CD4-positive, alpha-beta T cell (primary cell): ENCODE results near the gene C8B. TPM values are rescaled to one million over a fixed set of nuclear protein-coding genes. Genes with fewer than 3 reads are reported as not detected.

Experiments used
- ATAC-seq: fragments of 200-7000 bp; cut with Tn5 transposase; one replicate; pipeline ENCODE4 v1.10.0; 2022; ENCODE audit warnings: mild to moderate bottlenecking; ENCODE audit not compliant: poor library complexity
- CTCF ChIA-PET: fragments of 350-600 bp; sonication (Branson Sonifier 250); formaldehyde crosslinking; loops from one replicate; lab custom pipeline; 2021; ENCODE audit warnings: antibody characterized with exemption, inconsistent platforms; lab: Charles Lee
- POLR2A ChIA-PET: fragments of 350-600 bp; sonication (Branson Sonifier 250); formaldehyde crosslinking; loops from one replicate; lab custom pipeline; 2021; ENCODE audit warnings: antibody characterized with exemption, inconsistent platforms; lab: Charles Lee
- DNase-seq, 14 experiments: peaks; one replicate each; pipeline ENCODE4 v3.0.0-alpha.2; 2013 to 2020; ENCODE audit warnings: mixed read lengths in 2 of 14
- H3K27ac ChIP-seq, 2 donors: one replicate each; pipeline versions ENCODE4 v1.5.1 to v1.7.0; 2013; ENCODE audit warnings: low read length in 2 of 2, low read depth in 1 of 2, mild to moderate bottlenecking in 1 of 2
- H3K27me3 ChIP-seq, 2 experiments: 1 replicate in 1 of 2; 2 replicates in 1 of 2; pipeline versions ENCODE4 v1.6.1 to v1.7.0; 2013; ENCODE audit warnings: low read length in 2 of 2, control low read depth in 1 of 2, mild to moderate bottlenecking in 1 of 2, moderate library complexity in 1 of 2; ENCODE audit not compliant: insufficient read depth in 2 of 2, control insufficient read depth in 1 of 2
- H3K36me3 ChIP-seq: one replicate; pipeline ENCODE4 v1.6.1; 2013; ENCODE audit warnings: low read length, control low read depth; ENCODE audit not compliant: insufficient read depth
- H3K4me1 ChIP-seq: one replicate; pipeline ENCODE4 v1.6.1; 2013; ENCODE audit warnings: low read length, control low read depth; ENCODE audit not compliant: insufficient read depth
- H3K4me3 ChIP-seq: one replicate; pipeline ENCODE4 v1.5.1; 2013; ENCODE audit warnings: mild to moderate bottlenecking, low read length, moderate library complexity
- H3K9me3 ChIP-seq, 2 experiments: 1 replicate in 1 of 2; 2 replicates in 1 of 2; pipeline versions ENCODE4 v1.6.1 to v1.7.0; 2013; ENCODE audit warnings: low read length in 2 of 2, mild to moderate bottlenecking in 2 of 2, control low read depth in 1 of 2, moderate library complexity in 1 of 2; ENCODE audit not compliant: control insufficient read depth in 1 of 2, insufficient read depth in 1 of 2
- H3K27ac Mint-ChIP-seq: one replicate; pipeline ENCODE4 v1.8.0; 2020; ENCODE audit warnings: mixed read lengths
- H3K27me3 Mint-ChIP-seq: one replicate; pipeline ENCODE4 v1.8.0; 2021; ENCODE audit warnings: mixed read lengths
- H3K36me3 Mint-ChIP-seq: one replicate; pipeline ENCODE4 v1.8.0; 2021; ENCODE audit warnings: low read depth, mixed read lengths
- H3K4me1 Mint-ChIP-seq: one replicate; pipeline ENCODE4 v1.8.0; 2021; ENCODE audit warnings: low read depth, mixed read lengths
- H3K4me3 Mint-ChIP-seq: one replicate; pipeline ENCODE4 v1.8.0; 2020; ENCODE audit warnings: mild to moderate bottlenecking, mixed read lengths
- H3K9me3 Mint-ChIP-seq: one replicate; pipeline ENCODE4 v1.8.0; 2020; ENCODE audit warnings: mixed read lengths
- intact Hi-C, 2 experiments: fragments of 100-400 bp; cut with DNase I in 1 of 2; cut with micrococcal nuclease in 1 of 2; formaldehyde crosslinking; loops; one replicate each; pipeline versions ENCODE4 v1.15.1 to v1.9.0; 2023 to 2025; cut with DNase I, micrococcal nuclease
- total RNA-seq, 174 experiments: library from RNA in 2 of 174; stranded (reverse) in 2 of 174; gene quantifications; one replicate each; pipeline ENCODE4 v1.2.3 and lab custom pipeline; 2021 to 2026
- TF ChIP-seq, protein P1 (sequence below): fragments of 200-600 bp; IDR thresholded peaks from one replicate; pipeline ENCODE4 v1.8.0; 2022; ENCODE audit warnings: antibody characterized with exemption, mild to moderate bottlenecking

Gene C8B
- total RNA-seq, 2 experiments from 2014 or later = not detected

DNA sequence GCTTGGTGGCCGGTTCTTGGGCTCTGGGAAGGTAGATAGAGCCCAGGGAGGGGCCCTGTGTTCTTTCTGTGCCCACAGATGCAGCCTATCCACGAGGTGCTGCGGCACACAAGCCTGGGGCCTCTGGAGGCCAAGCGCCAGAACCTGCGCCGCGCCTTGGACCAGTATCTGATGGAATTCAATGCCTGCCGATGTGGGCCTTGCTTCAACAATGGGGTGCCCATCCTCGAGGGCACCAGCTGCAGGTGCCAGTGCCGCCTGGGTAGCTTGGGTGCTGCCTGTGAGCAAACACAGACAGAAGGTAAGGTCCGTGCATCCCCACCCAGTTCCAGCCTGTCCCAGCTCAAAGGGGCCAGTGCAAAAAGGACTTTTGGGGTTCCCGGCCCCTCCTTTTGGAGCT is 53.5 kb downstream of the C8B start:
- Histone ChIP-seq H3K4me3 (no peak overlapping the region), H3K4me1 (no peaks in the 10 kb centered on the region), H3K36me3 (no peaks in the 10 kb centered on the region), H3K9me3 (no peaks in the 10 kb centered on the region), H3K27me3 (no peaks in the 10 kb centered on the region), H3K27ac (no peak overlapping the region)
- no peak for ATAC-seq
- H3K9me3 Mint-ChIP-seq = no peaks in the 10 kb centered on the region
- intact Hi-C loops = no loop called here
- no peaks in the 10 kb centered on the region for H3K27me3 Mint-ChIP-seq
- H3K4me1 Mint-ChIP-seq = no peaks in the 10 kb centered on the region
- ChIA-PET CTCF (no interaction called here), POLR2A (no interaction called here)
- TF ChIP-seq, protein P1, sequence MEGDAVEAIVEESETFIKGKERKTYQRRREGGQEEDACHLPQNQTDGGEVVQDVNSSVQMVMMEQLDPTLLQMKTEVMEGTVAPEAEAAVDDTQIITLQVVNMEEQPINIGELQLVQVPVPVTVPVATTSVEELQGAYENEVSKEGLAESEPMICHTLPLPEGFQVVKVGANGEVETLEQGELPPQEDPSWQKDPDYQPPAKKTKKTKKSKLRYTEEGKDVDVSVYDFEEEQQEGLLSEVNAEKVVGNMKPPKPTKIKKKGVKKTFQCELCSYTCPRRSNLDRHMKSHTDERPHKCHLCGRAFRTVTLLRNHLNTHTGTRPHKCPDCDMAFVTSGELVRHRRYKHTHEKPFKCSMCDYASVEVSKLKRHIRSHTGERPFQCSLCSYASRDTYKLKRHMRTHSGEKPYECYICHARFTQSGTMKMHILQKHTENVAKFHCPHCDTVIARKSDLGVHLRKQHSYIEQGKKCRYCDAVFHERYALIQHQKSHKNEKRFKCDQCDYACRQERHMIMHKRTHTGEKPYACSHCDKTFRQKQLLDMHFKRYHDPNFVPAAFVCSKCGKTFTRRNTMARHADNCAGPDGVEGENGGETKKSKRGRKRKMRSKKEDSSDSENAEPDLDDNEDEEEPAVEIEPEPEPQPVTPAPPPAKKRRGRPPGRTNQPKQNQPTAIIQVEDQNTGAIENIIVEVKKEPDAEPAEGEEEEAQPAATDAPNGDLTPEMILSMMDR = no peak
- no peaks in the 10 kb centered on the region for H3K36me3 Mint-ChIP-seq
- no peak overlapping the region for H3K27ac Mint-ChIP-seq
- DNase-seq = no peak
- H3K4me3 Mint-ChIP-seq = no peak overlapping the region

DNA sequence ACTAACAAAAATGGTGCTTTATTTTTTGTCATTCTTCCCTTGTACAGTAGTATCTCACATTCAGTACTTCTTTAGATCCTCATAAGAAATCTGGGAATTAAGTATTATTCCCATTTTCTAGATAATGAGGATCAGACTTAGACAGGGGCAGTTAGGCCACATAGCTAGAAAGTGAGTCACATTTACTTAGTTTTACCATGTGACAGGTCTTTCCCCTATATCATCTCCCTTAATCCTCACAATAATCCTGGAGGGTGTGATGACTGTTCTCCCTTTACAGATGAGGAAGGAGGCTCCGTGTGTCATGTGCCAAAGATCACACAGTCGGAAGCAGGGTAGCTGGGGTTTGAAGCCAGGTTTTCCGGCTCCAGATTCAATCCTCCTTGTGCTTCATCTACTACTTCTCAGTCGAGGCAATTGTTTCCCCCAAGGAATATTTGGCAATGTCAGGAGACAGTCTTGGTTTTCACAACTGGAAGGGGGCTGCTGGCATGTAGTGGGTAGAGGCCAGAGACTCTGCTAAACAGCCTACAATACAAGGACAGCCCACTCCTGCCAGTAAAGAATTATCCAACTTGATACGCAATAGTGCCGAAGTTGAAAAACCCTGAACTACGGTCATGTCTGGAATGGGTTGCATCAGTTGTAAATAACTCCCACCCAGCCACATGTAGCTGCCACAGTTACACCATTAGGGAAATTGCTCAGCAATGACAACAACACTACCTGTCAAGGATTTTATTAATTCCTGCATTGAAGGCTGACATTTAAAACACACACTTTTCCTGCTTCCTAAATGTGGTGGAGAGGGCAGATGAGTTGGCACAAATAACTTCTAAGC is 54.5 kb downstream of the C8B start:
- H3K4me1 Mint-ChIP-seq = no peaks in the 10 kb centered on the region
- no peak for ATAC-seq
- no peaks in the 10 kb centered on the region for H3K36me3 Mint-ChIP-seq
- Histone ChIP-seq H3K27me3 (no peaks in the 10 kb centered on the region), H3K36me3 (no peaks in the 10 kb centered on the region), H3K4me1 (no peaks in the 10 kb centered on the region), H3K4me3 (no peak overlapping the region), H3K27ac (no peak overlapping the region), H3K9me3 (no peaks in the 10 kb centered on the region)
- TF ChIP-seq, protein P1 = no peak
- DNase-seq = no peak
- H3K27ac Mint-ChIP-seq = no peak overlapping the region
- no peaks in the 10 kb centered on the region for H3K27me3 Mint-ChIP-seq
- no peaks in the 10 kb centered on the region for H3K9me3 Mint-ChIP-seq
- H3K4me3 Mint-ChIP-seq = no peak overlapping the region
- intact Hi-C loops = no loop called here
- POLR2A ChIA-PET = no interaction called here
- CTCF ChIA-PET = no interaction called here

DNA sequence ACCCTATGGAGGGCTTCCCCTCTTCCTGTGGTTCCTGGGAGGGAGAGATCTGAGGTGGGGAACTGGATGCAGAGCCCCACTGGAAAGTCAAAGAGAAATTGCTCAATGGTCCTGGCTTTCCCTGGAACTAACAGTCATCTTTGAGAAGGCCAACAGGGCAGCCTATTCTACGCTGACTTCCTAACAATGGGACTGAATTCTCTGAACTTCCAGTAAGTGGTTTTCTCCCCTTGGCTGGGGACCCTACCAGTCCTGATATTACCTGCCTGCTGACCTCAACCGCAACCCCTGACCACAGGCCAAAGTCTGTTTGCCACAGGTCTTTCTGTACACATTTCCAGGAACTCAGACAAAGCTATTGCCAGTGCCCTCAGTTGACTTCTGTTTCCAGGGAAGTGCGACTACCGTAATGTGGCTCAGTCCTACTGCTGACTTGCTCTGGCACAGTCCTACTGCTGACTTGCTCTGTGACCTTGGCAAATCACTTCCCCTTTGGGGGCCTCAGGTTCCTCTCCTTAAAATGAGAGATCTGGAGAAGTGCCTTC is 55.3 kb downstream of the C8B start:
- Histone ChIP-seq H3K4me3 (no peak overlapping the region), H3K9me3 (no peaks in the 10 kb centered on the region), H3K27ac (no peak overlapping the region), H3K36me3 (no peaks in the 10 kb centered on the region), H3K4me1 (no peaks in the 10 kb centered on the region), H3K27me3 (no peaks in the 10 kb centered on the region)
- Mint-ChIP-seq H3K4me3 (no peak overlapping the region), H3K4me1 (no peaks in the 10 kb centered on the region), H3K27ac (no peak overlapping the region), H3K36me3 (no peaks in the 10 kb centered on the region), H3K9me3 (no peaks in the 10 kb centered on the region), H3K27me3 (no peaks in the 10 kb centered on the region)
- intact Hi-C loops = no loop called here
- TF ChIP-seq, protein P1 = no peak
- POLR2A ChIA-PET = no interaction called here
- DNase-seq = peak in 1 of 14 experiments; percentile 1
- ATAC-seq = no peak
- CTCF ChIA-PET = no interaction called here
